Thyroid gland (tissue), 4 donors: Measurements from ENCODE around the gene HECW1.

Source experiments
- CTCF ChIP-seq, 6 experiments: fragments of 200-600 bp in 3 of 6; fragments of 450-650 bp in 3 of 6; sonication (generic) in 3 of 6; IDR thresholded peaks; one replicate each; pipeline ENCODE4 v1.5.1; 2016 to 2019; ENCODE audit warnings: antibody characterized with exemption in 6 of 6, mild to moderate bottlenecking in 2 of 6, inconsistent platforms in 1 of 6, moderate library complexity in 1 of 6
- POLR2A ChIP-seq, 2 donors: fragments of 450-650 bp; IDR thresholded peaks; one replicate each; pipeline ENCODE4 v1.6.1; 2017; ENCODE audit warnings: antibody characterized with exemption in 2 of 2, mild to moderate bottlenecking in 2 of 2, moderate library complexity in 1 of 2

GRCh38 chr7:43391518-43391917, 279.1 kb downstream of the HECW1 start:
- TF ChIP-seq CTCF (IDR thresholded peaks at IDR 0.05) (no peak), POLR2A (IDR thresholded peaks at IDR 0.05) (no peak)
